Forelimb muscle (tissue), 1 donor: ENCODE data around the gene ETS1. TPM values are rescaled to one million over a fixed set of nuclear protein-coding genes. Genes with fewer than 3 reads are reported as not detected.

Experiments
- DNase-seq: peaks from one replicate; pipeline ENCODE4 v3.0.0-alpha.2; 2013; ENCODE audit warnings: low read depth
- polyA plus RNA-seq: library from polyadenylated mRNA; unstranded; fragments of 120-200 nt; gene quantifications from one replicate; pipeline ENCODE4 v1.2.1, GENCODE V29; 2013; ENCODE audit not compliant: insufficient read length

The ETS1 gene
- polyA plus RNA-seq, 1 donor = 45.2 TPM

- no peak for DNase-seq
Measured at GRCh38 chr11:128519338-128519737, 68.0 kb downstream of the ETS1 start.

- no peak for DNase-seq
Measured at GRCh38 chr11:128518493-128519207, 68.7 kb downstream of the ETS1 start.

- DNase-seq = no peak
Measured at GRCh38 chr11:128517451-128518230, 69.7 kb downstream of the ETS1 start.

GRCh38 chr11:128516886-128517285, 70.5 kb downstream of the ETS1 start:
- no peak for DNase-seq

GRCh38 chr11:128515826-128516778, 71.3 kb downstream of the ETS1 start:
- DNase-seq = no peak

GRCh38 chr11:128515086-128515485, 72.3 kb downstream of the ETS1 start:
- DNase-seq = no peak

GRCh38 chr11:128513915-128514681, 73.3 kb downstream of the ETS1 start:
- no peak for DNase-seq

GRCh38 chr11:128512474-128512996, 74.8 kb downstream of the ETS1 start:
- DNase-seq = no peak

GRCh38 chr11:128511712-128512111, 75.6 kb downstream of the ETS1 start:
- no peak for DNase-seq

GRCh38 chr11:128509621-128510389, 77.6 kb downstream of the ETS1 start:
- DNase-seq = no peak

- DNase-seq = no peak
Measured at GRCh38 chr11:128508770-128509510, 78.4 kb downstream of the ETS1 start.

- no peak for DNase-seq
Measured at GRCh38 chr11:128507936-128508335, 79.4 kb downstream of the ETS1 start.

GRCh38 chr11:128506999-128507611, 80.3 kb downstream of the ETS1 start:
- no peak for DNase-seq

GRCh38 chr11:128506356-128506755, 81.0 kb downstream of the ETS1 start:
- no peak for DNase-seq

- DNase-seq = no peak
Measured at GRCh38 chr11:128505449-128506065, 81.8 kb downstream of the ETS1 start.

GRCh38 chr11:128504486-128504885, 82.9 kb downstream of the ETS1 start:
- DNase-seq = no peak

GRCh38 chr11:128503245-128503991, 83.9 kb downstream of the ETS1 start:
- DNase-seq = no peak

- DNase-seq = no peak
Measured at GRCh38 chr11:128502726-128503125, 84.6 kb downstream of the ETS1 start.
